Transverse colon (tissue), 4 donors: ENCODE measurements around the gene SBF2. TPM values are rescaled to one million over a fixed set of nuclear protein-coding genes. Genes with fewer than 3 reads are reported as not detected.

Experiments
- DNase-seq: peaks from one replicate; pipeline ENCODE4 v3.0.0-alpha.2; 2019
- H3K27ac ChIP-seq, 4 donors: fragments of 200-600 bp; sonication (generic); 2 replicates each; pipeline ENCODE4 v1.5.1; 2016 to 2018; ENCODE audit warnings: inconsistent platforms in 4 of 4
- H3K27me3 ChIP-seq: fragments of 200-600 bp; sonication (generic); 2 replicates; pipeline ENCODE4 v1.5.1; 2017; ENCODE audit warnings: inconsistent platforms
- H3K36me3 ChIP-seq, 4 donors: fragments of 200-600 bp; sonication (generic); 2 replicates each; pipeline ENCODE4 v1.5.1; 2017 to 2019; ENCODE audit warnings: inconsistent platforms in 4 of 4
- H3K4me1 ChIP-seq, 4 donors: fragments of 200-600 bp; sonication (generic); 2 replicates each; pipeline ENCODE4 v1.5.1; 2017 to 2020; ENCODE audit warnings: inconsistent platforms in 4 of 4
- H3K4me3 ChIP-seq, 4 donors: fragments of 200-600 bp; sonication (generic); 1 replicate in 1 of 4; 2 replicates in 3 of 4; pipeline versions ENCODE4 v1.5.1 to v1.6.1; 2017 to 2019; ENCODE audit warnings: inconsistent platforms in 4 of 4
- H3K9me3 ChIP-seq, 2 donors: fragments of 200-600 bp; sonication (generic); 2 replicates each; pipeline ENCODE4 v1.5.1; 2017 to 2019; ENCODE audit warnings: inconsistent platforms in 2 of 2
- CTCF ChIP-seq, 5 experiments: fragments of 200-600 bp in 3 of 5; fragments of 450-650 bp in 2 of 5; sonication (generic) in 3 of 5; IDR thresholded peaks; 1 replicate in 2 of 5; 2 replicates in 3 of 5; pipeline ENCODE4 v1.5.1; 2016 to 2017; ENCODE audit warnings: antibody characterized with exemption in 5 of 5, inconsistent platforms in 3 of 5, mild to moderate bottlenecking in 2 of 5, moderate library complexity in 1 of 5
- EP300 ChIP-seq: sonication (generic); formaldehyde crosslinking; IDR thresholded peaks from one replicate; pipeline ENCODE4 v1.6.1; 2017; ENCODE audit warnings: antibody characterized with exemption, low read depth
- POLR2A ChIP-seq: fragments of 450-650 bp; IDR thresholded peaks from one replicate; pipeline ENCODE4 v1.6.1; 2016; ENCODE audit warnings: antibody characterized with exemption, mild to moderate bottlenecking, moderate library complexity
- POLR2AphosphoS5 ChIP-seq, 3 donors: sonication (generic); formaldehyde crosslinking; IDR thresholded peaks; one replicate each; pipeline ENCODE4 v1.6.1; 2016; ENCODE audit warnings: antibody characterized with exemption in 3 of 3
- WGBS, 2 donors: methylation state at CpG; one replicate each; pipeline ENCODE4 v1.1.5; 2018; ENCODE audit warnings: low coverage in 1 of 2; 5-methylcytosine and 5-hydroxymethylcytosine counted together
- in situ Hi-C, 4 donors: fragments of 200-750 bp; cut with MboI; loops; one replicate each; pipeline versions ENCODE4 v1.15.0 to v1.15.1; 2017; ENCODE audit warnings: low sequenced_read_pairs in 3 of 4, low pct_ligation_motif_present in 1 of 4, low pct_unique_long_range_greater_than_20kb in 1 of 4
- intact Hi-C: fragments of 100-400 bp; cut with DNase I; formaldehyde crosslinking; loops from one replicate; pipeline ENCODE4 v1.15.1; 2023; ENCODE audit warnings: low total_unique reads
- total RNA-seq, 4 donors: library from RNA; depleted of rRNA; stranded (reverse); fragments of >200 nt; gene quantifications; one replicate each; pipeline ENCODE4 v1.1.0, GENCODE V29; 2016

The SBF2 gene
- total RNA-seq, 4 donors from 2014 or later: 46.4 to 71.0 (median 54.8) TPM

- H3K4me3 ChIP-seq: no peak overlapping the region
- no peak for TF ChIP-seq EP300
- no peaks in the 10 kb centered on the region for H3K4me1 ChIP-seq
- H3K9me3 ChIP-seq: no peaks in the 10 kb centered on the region
- no peak overlapping the region for H3K27ac ChIP-seq
- WGBS, 2 donors: 77 to 80% methylated on average over 3 of the region's 3 CpGs
- in situ Hi-C loops: no loop called here
- no peaks in the 10 kb centered on the region for H3K36me3 ChIP-seq
- H3K27me3 ChIP-seq: no peaks in the 10 kb centered on the region
- intact Hi-C loops: no loop called here
- DNase-seq: no peak
Observed at GRCh38 chr11:10067629-10068300, 226.3 kb downstream of the SBF2 start.

- Histone ChIP-seq H3K4me3 (no peak overlapping the region), H3K36me3 (no peaks in the 10 kb centered on the region), H3K4me1 (no peaks in the 10 kb centered on the region), H3K27ac (no peak overlapping the region), H3K27me3 (no peaks in the 10 kb centered on the region), H3K9me3 (peaks cover 0 to 3% of the 10 kb centered on the region in 2 donors)
- WGBS, 2 donors: 65 to 76% methylated on average over 4 of the region's 4 CpGs
- TF ChIP-seq EP300 (no peak), POLR2AphosphoS5 (IDR thresholded peaks at IDR 0.05) (no peak), POLR2A (no peak), CTCF (IDR thresholded peaks at IDR 0.05) (no peak)
- intact Hi-C loops: no loop called here
- DNase-seq: no peak
- in situ Hi-C loops: no loop called here
Observed at GRCh38 chr11:10066441-10066840, 227.6 kb downstream of the SBF2 start.

GRCh38 chr11:10064828-10065227 is 229.2 kb downstream of the SBF2 start:
- H3K4me1 ChIP-seq: no peaks in the 10 kb centered on the region
- in situ Hi-C loops: no loop called here

GRCh38 chr11:10058356-10058755 is 235.7 kb downstream of the SBF2 start:
- in situ Hi-C loops (no loop called here), intact Hi-C loops (no loop called here)
- H3K27ac ChIP-seq: no peak overlapping the region
- no peaks in the 10 kb centered on the region for H3K27me3 ChIP-seq
- no peak for TF ChIP-seq CTCF (IDR thresholded peaks at IDR 0.05)
- no peak for TF ChIP-seq POLR2A
- no peak for TF ChIP-seq EP300
- no peak for TF ChIP-seq POLR2AphosphoS5 (IDR thresholded peaks at IDR 0.05)
- no peak for DNase-seq
- no peaks in the 10 kb centered on the region for H3K36me3 ChIP-seq
- peaks cover 0 to 5% (median 2%) of the 10 kb centered on the region in 4 donors for H3K4me1 ChIP-seq
- H3K4me3 ChIP-seq: no peak overlapping the region
- WGBS, 2 donors: 88 to 94% methylated on average over 1 of the region's 1 CpG
- H3K9me3 ChIP-seq: peaks cover 6% of the 10 kb centered on the region in 2 donors

More at GRCh38 chr11:10064828-10065227, 229.2 kb downstream of the SBF2 start:
- H3K9me3 ChIP-seq: peaks cover 0 to 3% of the 10 kb centered on the region in 2 donors
- intact Hi-C loops: no loop called here
- H3K4me3 ChIP-seq: no peak overlapping the region
- no peaks in the 10 kb centered on the region for H3K36me3 ChIP-seq
- no peaks in the 10 kb centered on the region for H3K27me3 ChIP-seq
- 75 to 91% methylated on average over 2 of the region's 2 CpGs for WGBS, 2 donors
- no peak for DNase-seq
- TF ChIP-seq POLR2AphosphoS5 (IDR thresholded peaks at IDR 0.05) (no peak), EP300 (no peak), CTCF (IDR thresholded peaks at IDR 0.05) (no peak), POLR2A (no peak)
- H3K27ac ChIP-seq: no peak overlapping the region
